ENCODE measurements around the gene F8.
"Not testable (repeated sequence)": the region's sequence is repeated elsewhere in the genome, so short reads cannot be mapped to it uniquely, and the experiment has no call there.

Gene F8

GRCh38 chrX:155028877-155029291 lies 6.4 kb upstream of the F8 start:
- DNase-seq (ENCODE audit: low read depth), result no peak

GRCh38 chrX:155028129-155028528 lies 5.6 kb upstream of the F8 start:
- DNase-seq (ENCODE audit: low read depth), result no peak

- peak; percentile 2 for DNase-seq (ENCODE audit: low read depth)
These were observed 5.1 kb upstream of the F8 start for GRCh38 chrX:155027509-155028066.

GRCh38 chrX:155026727-155027508 lies 4.4 kb upstream of the F8 start, which contains the start of gene FUNDC2:
Gene FUNDC2 (plus strand): TSS chrX:155026844. CDS start chrX:155026939, 95 bp downstream.
- DNase-seq (ENCODE audit: low read depth), result peak; percentile 87

DNA sequence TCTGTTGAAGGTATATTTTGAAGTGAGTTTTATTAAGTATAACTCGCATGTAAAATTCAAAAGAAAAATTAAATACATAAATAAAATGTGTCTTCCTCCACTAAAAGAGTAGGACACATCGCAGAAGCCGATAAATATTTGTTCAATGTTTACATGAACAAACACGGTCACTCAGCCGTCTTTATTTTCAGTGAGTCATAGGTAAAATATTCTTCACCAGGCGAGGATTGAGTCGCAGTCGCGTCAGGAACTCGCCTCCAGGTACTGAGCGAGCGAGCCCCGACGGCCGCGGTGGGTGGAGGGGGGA lies 3.9 kb upstream of the F8 start:
- DNase-seq (ENCODE audit: low read depth), result no peak

DNA sequence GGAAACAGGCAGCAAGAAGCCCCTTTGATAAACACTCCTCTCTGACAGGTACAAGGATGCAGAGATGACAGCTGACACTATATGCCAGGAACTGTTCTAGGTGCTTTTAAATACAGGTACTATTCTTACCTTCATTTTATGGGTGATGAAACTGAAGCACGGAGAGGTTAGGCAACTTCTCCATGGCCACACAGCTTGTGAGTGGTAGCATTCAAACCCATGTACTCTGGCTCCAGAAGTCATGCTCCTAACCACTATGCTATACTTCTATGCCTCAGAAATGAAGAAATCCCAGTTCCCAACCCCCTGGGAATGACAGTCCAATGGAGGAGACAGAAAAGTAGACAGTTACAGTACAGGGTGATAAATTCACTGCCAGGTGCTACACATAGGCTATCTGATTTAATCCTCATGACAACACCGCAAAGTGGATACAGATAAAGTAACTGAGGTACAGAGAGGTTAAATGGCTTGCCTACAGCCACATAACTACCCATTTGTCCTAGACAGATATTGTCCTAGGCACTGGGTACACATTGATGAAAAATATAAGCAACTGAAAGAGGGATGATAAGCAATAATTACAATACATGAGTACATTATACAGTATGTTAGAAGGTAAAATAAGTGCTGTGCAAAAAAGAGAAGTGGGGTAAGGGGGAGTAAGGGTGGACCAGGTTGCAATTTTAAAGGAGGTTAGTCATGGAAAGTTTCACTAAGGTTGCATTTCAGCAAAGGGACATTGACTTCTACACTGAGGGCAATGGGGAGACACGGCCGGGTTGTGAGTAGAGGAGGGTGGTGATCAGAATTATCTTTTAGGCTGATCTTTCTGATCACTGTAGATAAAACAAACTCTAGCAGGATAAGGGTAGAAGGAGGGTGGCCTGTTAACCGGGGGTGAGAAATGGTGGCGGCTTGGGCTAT lies 1.6 kb upstream of the F8 start:
- DNase-seq (ENCODE audit: low read depth), result no peak

DNA sequence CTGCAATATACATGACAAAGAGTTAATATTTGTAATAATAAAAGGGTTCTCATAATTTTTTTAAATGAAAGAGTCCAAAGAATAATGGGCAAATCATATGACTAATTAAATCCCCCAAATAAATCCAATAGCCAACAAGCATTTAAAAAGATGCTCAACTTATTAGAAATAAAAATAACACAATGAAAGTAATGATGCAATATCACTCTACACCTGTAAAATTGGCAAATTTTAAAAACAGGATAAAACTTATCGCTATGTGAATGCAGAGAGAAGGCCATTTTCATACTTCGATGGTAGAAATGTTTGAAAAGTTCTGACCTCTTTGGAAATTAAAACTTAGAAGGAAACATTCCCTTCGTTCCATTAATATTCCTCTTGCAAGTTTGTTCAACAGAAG lies 1.9 kb downstream of the F8 start:
- DNase-seq (ENCODE audit: low read depth), result no peak

- DNase-seq (ENCODE audit: low read depth), result no peak
These were observed 12.5 kb downstream of the F8 start for GRCh38 chrX:155009994-155010472.

DNA sequence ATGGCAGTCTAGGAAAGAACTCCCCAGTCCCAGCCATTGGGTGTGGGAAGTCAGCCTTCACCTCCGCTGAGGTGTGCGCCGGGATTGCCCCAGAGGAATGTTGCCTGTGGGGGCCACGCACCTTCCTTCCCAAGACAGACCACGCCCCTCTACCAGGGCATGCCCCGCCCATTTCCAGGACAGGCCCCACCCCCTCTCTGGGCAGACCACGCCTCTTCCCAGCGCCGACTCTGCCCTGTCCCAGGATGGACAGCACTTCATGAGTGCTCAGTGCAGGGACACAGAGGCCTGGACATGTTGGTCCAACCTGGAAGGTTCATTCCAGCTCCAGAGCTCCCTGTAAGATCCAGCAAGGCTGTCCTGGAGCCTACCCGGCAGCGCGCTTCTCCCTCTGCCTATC lies 13.9 kb downstream of the F8 start:
- not testable (repeated sequence) for DNase-seq (ENCODE audit: low read depth)

DNA sequence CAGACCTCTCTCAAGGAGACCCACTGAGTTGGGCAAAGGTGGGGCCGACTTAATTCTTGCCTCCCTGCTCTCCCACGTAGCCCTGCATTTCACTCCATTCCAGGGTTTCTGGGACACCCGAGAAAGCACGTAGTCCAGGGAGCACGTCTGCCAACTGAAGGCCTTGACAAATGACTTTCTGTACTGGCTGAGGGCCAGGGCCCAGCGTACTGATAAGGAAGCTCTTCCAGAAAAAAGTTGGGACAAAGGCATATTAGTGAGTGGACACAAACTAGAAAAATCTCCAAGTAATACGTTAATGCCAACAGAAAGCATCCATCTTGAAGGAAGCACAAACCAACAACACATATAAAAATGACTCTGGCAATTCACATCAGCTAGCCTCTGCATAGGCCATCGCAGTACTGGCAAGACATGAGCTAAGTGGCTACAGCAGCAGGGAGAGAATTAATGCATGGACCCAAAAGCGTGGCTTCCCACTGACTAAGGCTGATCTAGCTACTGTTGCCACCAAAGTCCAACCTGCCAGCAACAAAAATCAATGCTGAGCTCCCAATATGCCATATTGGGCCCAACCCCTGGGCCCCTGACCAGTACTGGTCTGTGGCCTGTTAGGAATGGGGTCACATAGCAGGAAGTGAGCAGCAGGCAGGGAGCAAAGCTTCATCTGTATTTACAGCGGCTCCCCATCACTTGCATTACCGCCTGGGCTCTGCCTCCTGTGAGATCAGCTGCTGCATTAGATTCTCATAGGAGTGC lies 15.4 kb downstream of the F8 start:
- DNase-seq (ENCODE audit: low read depth), result not testable (repeated sequence)

DNA sequence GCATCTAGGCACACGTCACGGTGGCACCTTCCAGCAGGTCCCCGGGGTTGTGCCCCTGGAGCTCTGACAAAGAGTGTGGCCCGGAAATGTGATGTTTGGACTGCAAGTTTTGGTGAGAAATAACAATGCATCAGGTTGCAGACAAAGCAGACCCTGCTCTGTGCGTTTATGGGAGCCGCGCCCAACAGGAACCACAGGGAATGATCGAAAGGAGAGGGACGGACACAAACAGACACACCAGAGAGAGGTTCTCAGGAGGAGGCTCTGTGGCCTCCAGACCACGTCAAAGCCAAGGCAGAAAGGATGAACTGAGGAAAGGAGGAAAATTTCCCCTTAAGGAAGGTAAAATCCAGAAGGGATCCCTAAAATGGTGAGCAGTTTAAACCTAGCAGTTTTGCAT lies 16.1 kb downstream of the F8 start:
- not testable (repeated sequence) for DNase-seq (ENCODE audit: low read depth)

DNA sequence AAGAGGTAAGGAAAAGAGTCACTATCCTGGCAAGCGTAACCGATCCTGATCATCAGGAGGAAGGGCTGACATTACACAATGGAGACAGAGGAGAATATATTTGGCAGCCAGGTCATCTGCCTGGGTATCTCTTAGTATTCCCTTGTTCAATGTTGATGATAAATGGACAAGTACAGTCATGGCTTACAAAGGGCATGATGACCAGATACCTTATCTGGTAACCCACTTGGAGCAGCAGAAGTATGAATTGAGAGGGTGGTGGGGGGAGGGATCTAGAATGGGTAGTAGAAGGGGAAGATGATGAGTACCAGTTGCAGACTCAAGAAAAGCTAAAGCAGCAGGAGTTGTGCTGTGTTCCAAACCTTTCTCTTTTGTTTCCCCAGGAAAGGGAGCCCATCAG lies 17.3 kb downstream of the F8 start:
- no peak for DNase-seq (ENCODE audit: low read depth)

- no peak for DNase-seq (ENCODE audit: low read depth)
These were observed 20.6 kb downstream of the F8 start for GRCh38 chrX:155001873-155002272.

GRCh38 chrX:155000841-155001240 lies 21.7 kb downstream of the F8 start:
- DNase-seq (ENCODE audit: low read depth), result no peak

GRCh38 chrX:154998204-154998880 lies 24.2 kb downstream of the F8 start:
- DNase-seq (ENCODE audit: low read depth), result no peak

DNA sequence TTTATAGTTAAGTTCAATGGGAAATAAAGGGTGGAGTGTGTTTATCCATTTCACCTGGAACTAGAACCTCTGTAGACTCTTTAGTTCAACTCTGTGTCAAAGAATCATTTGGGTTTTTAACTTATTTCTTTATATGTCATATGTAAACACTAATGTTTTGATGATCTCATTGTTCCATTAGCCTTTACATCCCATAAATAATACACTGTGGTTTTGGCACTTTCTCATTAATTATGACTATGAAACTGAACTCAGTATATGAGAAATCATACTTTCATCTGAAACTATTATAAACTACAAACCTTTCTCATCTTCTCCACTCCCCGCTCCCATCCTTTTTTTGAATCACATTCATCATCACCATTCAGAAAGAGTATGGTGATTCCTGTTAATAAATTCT lies 31.0 kb downstream of the F8 start:
- DNase-seq (ENCODE audit: low read depth), result no peak

- DNase-seq (ENCODE audit: low read depth), result no peak
These were observed 31.5 kb downstream of the F8 start for GRCh38 chrX:154991039-154991438.

GRCh38 chrX:154990496-154990895 lies 32.0 kb downstream of the F8 start:
- DNase-seq (ENCODE audit: low read depth), result no peak

DNA sequence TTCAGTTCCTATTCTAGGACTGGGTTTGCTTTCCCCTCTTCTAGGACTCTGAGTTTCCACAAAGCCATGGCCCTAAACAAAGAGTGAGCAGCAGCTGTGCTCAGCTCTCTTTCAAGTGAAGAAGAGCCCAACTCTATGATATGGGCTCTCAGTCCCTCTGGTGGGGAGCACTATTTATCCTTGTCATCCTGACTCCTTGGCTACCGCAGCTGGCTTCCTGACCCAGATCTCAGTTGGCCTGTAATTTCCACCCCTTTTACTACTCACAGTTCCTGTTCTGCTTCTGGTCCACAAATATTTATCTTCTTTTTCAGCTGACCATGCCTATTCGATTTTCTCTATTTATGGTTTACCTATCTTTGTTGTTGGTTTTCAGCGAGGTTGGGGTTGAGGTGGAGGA lies 33.8 kb downstream of the F8 start:
- no peak for DNase-seq (ENCODE audit: low read depth)

- no peak for DNase-seq (ENCODE audit: low read depth)
These were observed 34.6 kb downstream of the F8 start for GRCh38 chrX:154987940-154988339.

- no peak for DNase-seq (ENCODE audit: low read depth)
These were observed 35.5 kb downstream of the F8 start for GRCh38 chrX:154986826-154987575.

Measured in activated T-cell treated with anti-CD3 and anti-CD28 coated beads for 24 hours (primary cell).